ENCODE measurements around the gene TMEM39B.
"Not testable (repeated sequence)": the region's sequence is repeated elsewhere in the genome, so short reads cannot be mapped to it uniquely, and the experiment has no call there.

The TMEM39B gene

GRCh38 chr1:32072622-32073298 is at the start of gene TMEM39B:
TMEM39B (plus strand) TSS chr1:32072939; CDS start chr1:32073048, 109 bp downstream.
- DNase-seq (ENCODE audit: insufficient read length, low spot score) (peak; percentile 87), FAIRE-seq (peak; percentile 31)

GRCh38 chr1:32023351-32023750 is 49.4 kb upstream of the TMEM39B start:
- FAIRE-seq (no peak), DNase-seq (ENCODE audit: insufficient read length, low spot score) (no peak)

- FAIRE-seq, result no peak
Observed at GRCh38 chr1:32025515-32025914, 47.2 kb upstream of the TMEM39B start.

GRCh38 chr1:32028746-32029145 is 44.0 kb upstream of the TMEM39B start:
- no peak for DNase-seq (ENCODE audit: insufficient read length, low spot score)
- FAIRE-seq, result no peak

More at GRCh38 chr1:32025515-32025914, 47.2 kb upstream of the TMEM39B start:
- DNase-seq (ENCODE audit: insufficient read length, low spot score), result no peak

GRCh38 chr1:32031578-32032274 is 41.0 kb upstream of the TMEM39B start:
- no peak for FAIRE-seq
- peak; percentile 51 for DNase-seq (ENCODE audit: insufficient read length, low spot score)

GRCh38 chr1:32032275-32032615 is 40.5 kb upstream of the TMEM39B start:
- DNase-seq (ENCODE audit: insufficient read length, low spot score) (no peak), FAIRE-seq (no peak)

- no peak for DNase-seq (ENCODE audit: insufficient read length, low spot score)
- FAIRE-seq, result no peak
Observed at GRCh38 chr1:32035119-32035518, 37.6 kb upstream of the TMEM39B start.

- FAIRE-seq (no peak), DNase-seq (ENCODE audit: insufficient read length, low spot score) (no peak)
Observed at GRCh38 chr1:32040711-32041110, 32.0 kb upstream of the TMEM39B start.

- FAIRE-seq, result no peak
- DNase-seq (ENCODE audit: insufficient read length, low spot score), result no peak
Observed at GRCh38 chr1:32042330-32042729, 30.4 kb upstream of the TMEM39B start.

GRCh38 chr1:32044234-32044633 is 28.5 kb upstream of the TMEM39B start:
- DNase-seq (ENCODE audit: insufficient read length, low spot score) (no peak), FAIRE-seq (no peak)

GRCh38 chr1:32045772-32046171 is 27.0 kb upstream of the TMEM39B start:
- no peak for FAIRE-seq
- DNase-seq (ENCODE audit: insufficient read length, low spot score), result no peak

- FAIRE-seq, result no peak
Observed at GRCh38 chr1:32047701-32048100, 25.0 kb upstream of the TMEM39B start.

GRCh38 chr1:32048440-32048839 is 24.3 kb upstream of the TMEM39B start:
- DNase-seq (ENCODE audit: insufficient read length, low spot score) (no peak), FAIRE-seq (no peak)

More at GRCh38 chr1:32047701-32048100, 25.0 kb upstream of the TMEM39B start:
- DNase-seq (ENCODE audit: insufficient read length, low spot score), result no peak

- DNase-seq (ENCODE audit: insufficient read length, low spot score) (no peak), FAIRE-seq (no peak)
Observed at GRCh38 chr1:32051706-32052105, 21.0 kb upstream of the TMEM39B start.

GRCh38 chr1:32052887-32053286 is 19.9 kb upstream of the TMEM39B start:
- no peak for FAIRE-seq

GRCh38 chr1:32055416-32055815 is 17.3 kb upstream of the TMEM39B start:
- FAIRE-seq, result no peak

More at GRCh38 chr1:32052887-32053286, 19.9 kb upstream of the TMEM39B start:
- DNase-seq (ENCODE audit: insufficient read length, low spot score), result no peak

GRCh38 chr1:32056598-32056997 is 16.1 kb upstream of the TMEM39B start:
- no peak for FAIRE-seq

More at GRCh38 chr1:32055416-32055815, 17.3 kb upstream of the TMEM39B start:
- no peak for DNase-seq (ENCODE audit: insufficient read length, low spot score)

GRCh38 chr1:32060914-32061313 is 11.8 kb upstream of the TMEM39B start:
- DNase-seq (ENCODE audit: insufficient read length, low spot score) (no peak), FAIRE-seq (no peak)

More at GRCh38 chr1:32056598-32056997, 16.1 kb upstream of the TMEM39B start:
- DNase-seq (ENCODE audit: insufficient read length, low spot score), result no peak

- FAIRE-seq (no peak), DNase-seq (ENCODE audit: insufficient read length, low spot score) (no peak)
Observed at GRCh38 chr1:32062867-32063230, 9.9 kb upstream of the TMEM39B start.

GRCh38 chr1:32063261-32063681 is 9.5 kb upstream of the TMEM39B start:
- peak; percentile 58 for DNase-seq (ENCODE audit: insufficient read length, low spot score)
- FAIRE-seq, result no peak

GRCh38 chr1:32065613-32066488 is 6.9 kb upstream of the TMEM39B start:
- not testable (repeated sequence) for FAIRE-seq; DNase-seq (ENCODE audit: insufficient read length, low spot score)
